Stomach (tissue), 4 donors: ENCODE data around the gene EHHADH.

Experiments
- CTCF ChIP-seq, 7 experiments: fragments of 450-650 bp in 4 of 7; fragments of 200-600 bp in 3 of 7; sonication (generic) in 3 of 7; IDR thresholded peaks; one replicate each; pipeline ENCODE4 v1.5.1; 2016 to 2019; ENCODE audit warnings: antibody characterized with exemption in 7 of 7, control low read depth in 2 of 7, mild to moderate bottlenecking in 1 of 7
- EP300 ChIP-seq: sonication (generic); formaldehyde crosslinking; IDR thresholded peaks from one replicate; pipeline ENCODE4 v1.6.1; 2017; ENCODE audit warnings: antibody characterized with exemption
- POLR2A ChIP-seq, 4 donors: fragments of 450-650 bp; IDR thresholded peaks; one replicate each; pipeline ENCODE4 v1.6.1; 2016; ENCODE audit warnings: antibody characterized with exemption in 4 of 4, control low read depth in 2 of 4, mild to moderate bottlenecking in 1 of 4, moderate library complexity in 1 of 4
- POLR2AphosphoS5 ChIP-seq, 3 donors: sonication (generic); formaldehyde crosslinking; IDR thresholded peaks; one replicate each; pipeline ENCODE4 v1.6.1; 2016; ENCODE audit warnings: antibody characterized with exemption in 3 of 3

GRCh38 chr3:185253645-185254410 lies at the start of gene EHHADH:
- TF ChIP-seq CTCF (IDR thresholded peaks at IDR 0.05) (no peak), EP300 (no peak), POLR2AphosphoS5 (IDR thresholded peaks at IDR 0.05) (peak in 2 of 3 donors; percentile 68 to 84), POLR2A (IDR thresholded peaks at IDR 0.05) (no peak)
